SK-N-MC (cell line): ENCODE results near the gene MAEA.

Source experiments
- EZH2 ChIP-seq: fragments of 200-600 bp; sonication (generic); IDR thresholded peaks from one replicate; pipeline ENCODE4 v1.6.1; 2017; ENCODE audit warnings: antibody characterized with exemption
- POLR2AphosphoS5 ChIP-seq: IDR thresholded peaks from 2 replicates; pipeline ENCODE4 v1.6.1; 2012; ENCODE audit warnings: mild to moderate bottlenecking, low read depth, low read length, borderline replicate concordance

- no peak for TF ChIP-seq POLR2AphosphoS5
- TF ChIP-seq EZH2: no peak
Observed at GRCh38 chr4:1325681-1326635, 36.3 kb downstream of the MAEA start.
